GM12878 (cell line): ENCODE results near the gene NPB. TPM values are rescaled to one million over a fixed set of nuclear protein-coding genes. Genes with fewer than 3 reads are reported as not detected.
A peak's percentile ranks its signal among the peaks of the same experiment; 100 is the strongest.

ENCODE experiments used
- ATAC-seq: fragments of 200-7000 bp; cut with Tn5 transposase; 3 replicates; pipeline ENCODE4 v1.9.1; 2020; ENCODE audit warnings: mild to moderate bottlenecking, moderate library complexity
- BruUV-seq: library from RNA; stranded (reverse); fragments of 400-500 nt; replicated peaks from 2 replicates; lab custom pipeline; 2021; lab: Mats Ljungman, UMichigan
- CTCF ChIA-PET: fragments of 300-600 bp; sonication (Branson Sonifier 250); formaldehyde crosslinking; extraction: SDS; loops from one replicate; lab custom pipeline; 2021; ENCODE audit warnings: inconsistent platforms; lab: Yijun Ruan, JAX
- POLR2A ChIA-PET: fragments of 350-600 bp; formaldehyde crosslinking; extraction: SDS; loops from one replicate; lab custom pipeline; 2021; ENCODE audit warnings: inconsistent platforms; lab: Charles Lee
- RAD21 ChIA-PET: fragments of 300-600 bp; sonication (Branson Sonifier 250); formaldehyde crosslinking; loops from one replicate; lab custom pipeline; 2023; ENCODE audit warnings: antibody characterized with exemption; ENCODE audit not compliant: unreplicated experiment; lab: Charles Lee
- SMC1A ChIA-PET: fragments of 300-600 bp; sonication (Branson Sonifier 250); formaldehyde crosslinking; loops from one replicate; lab custom pipeline; 2023; ENCODE audit not compliant: unreplicated experiment, uncharacterized antibody; lab: Charles Lee
- DNase-seq: peaks from one replicate; pipeline ENCODE4 v3.0.0-alpha.2; 2011; ENCODE audit warnings: low read depth, low spot score
- FAIRE-seq: peaks from 3 replicates; lab custom pipeline; 2011; peaks lifted over from hg19 to GRCh38; lab: Jason Lieb, UNC
- H2AFZ ChIP-seq: 2 replicates; pipeline ENCODE4 v1.6.0; 2011; ENCODE audit warnings: low read depth, low read length, control low read depth; ENCODE audit not compliant: control insufficient read depth
- H3K27ac ChIP-seq: 2 replicates; pipeline ENCODE4 v1.5.1; 2011; ENCODE audit warnings: control low read depth; ENCODE audit not compliant: control insufficient read depth, insufficient read depth
- H3K27me3 ChIP-seq, 2 experiments: replicated peaks in 1 of 2; 2 replicates each; pipeline versions ENCODE4 v1.6.0 to v1.6.1; 2011; ENCODE audit warnings: low read length in 1 of 2; ENCODE audit not compliant: control insufficient read depth in 2 of 2, insufficient read depth in 2 of 2
- H3K36me3 ChIP-seq, 2 experiments: 2 replicates each; pipeline ENCODE4 v1.5.1; 2011; ENCODE audit warnings: low read length in 1 of 2; ENCODE audit not compliant: control insufficient read depth in 2 of 2, insufficient read depth in 2 of 2
- H3K4me1 ChIP-seq: 2 replicates; pipeline ENCODE4 v1.6.1; 2011; ENCODE audit warnings: mild to moderate bottlenecking, low read length, moderate library complexity, mixed read lengths; ENCODE audit not compliant: control insufficient read depth, insufficient read depth
- H3K4me2 ChIP-seq: 2 replicates; pipeline ENCODE4 v1.6.0; 2011; ENCODE audit warnings: control low read depth; ENCODE audit not compliant: control insufficient read depth, insufficient read depth
- H3K4me3 ChIP-seq: fragments of 200-600 bp; sonication (generic); 2 replicates; pipeline ENCODE4 v1.5.1; 2016
- H3K79me2 ChIP-seq: 2 replicates; pipeline ENCODE4 v1.6.0; 2011; ENCODE audit warnings: low read length; ENCODE audit not compliant: control insufficient read depth, insufficient read depth
- H3K9ac ChIP-seq: 2 replicates; pipeline ENCODE4 v1.8.0; 2011; ENCODE audit warnings: low read length, control low read depth, mixed read lengths; ENCODE audit not compliant: control insufficient read depth, insufficient read depth
- H3K9me3 ChIP-seq: replicated peaks from 3 replicates; pipeline ENCODE4 v1.5.1; 2011; ENCODE audit warnings: mild to moderate bottlenecking, low read length; ENCODE audit not compliant: control insufficient read depth, insufficient read depth
- H4K20me1 ChIP-seq: 2 replicates; pipeline ENCODE4 v1.6.0; 2011; ENCODE audit not compliant: control insufficient read depth, insufficient read depth
- BACH1 ChIP-seq: fragments of 450-650 bp; IDR thresholded peaks from 2 replicates; pipeline ENCODE4 v1.6.1; 2017; ENCODE audit warnings: mild to moderate bottlenecking, borderline replicate concordance
- BHLHE40 ChIP-seq, 2 experiments: fragments of 450-650 bp in 1 of 2; IDR thresholded peaks; 2 replicates each; pipeline ENCODE4 v1.6.1; 2011 to 2017; ENCODE audit warnings: low read depth in 2 of 2, borderline replicate concordance in 1 of 2, improper control_type of control experiment in 1 of 2, low read length in 1 of 2, mild to moderate bottlenecking in 1 of 2
- MLLT1 ChIP-seq: fragments of 450-650 bp; IDR thresholded peaks from 2 replicates; pipeline ENCODE4 v1.6.1; 2016; ENCODE audit warnings: mild to moderate bottlenecking
- MYB ChIP-seq: fragments of 150-350 bp; IDR thresholded peaks from 2 replicates; pipeline ENCODE4 v1.6.1; 2014; ENCODE audit warnings: mild to moderate bottlenecking, low read depth, low read length, borderline replicate concordance
- ZBTB4 ChIP-seq: fragments of 450-650 bp; formaldehyde crosslinking; IDR thresholded peaks from 2 replicates; pipeline ENCODE4 v1.4.0; 2022; ENCODE audit warnings: mild to moderate bottlenecking, moderate library complexity
- ZSCAN29 ChIP-seq: fragments of 450-650 bp; IDR thresholded peaks from 2 replicates; pipeline ENCODE4 v1.6.1; 2017; ENCODE audit warnings: mild to moderate bottlenecking, moderate library complexity
- WGBS: methylation state at CpG from one replicate; pipeline ENCODE4 v1.1.6; 2016; ENCODE audit warnings: low lambda C conversion rate; ENCODE audit not compliant: insufficient replicate concordance, insufficient coverage; ENCODE audit errors: missing lambda C conversion rate; 5-methylcytosine and 5-hydroxymethylcytosine counted together
- in situ Hi-C: fragments of 300-500 bp; cut with MboI; formaldehyde crosslinking; loops from 9 replicates; pipeline ENCODE4 v1.14.3; 2018; ENCODE audit warnings: mixed read lengths
- intact Hi-C: fragments of 100-400 bp; cut with micrococcal nuclease; formaldehyde crosslinking; loops from one replicate; pipeline ENCODE4 v1.14.2; 2022; ENCODE audit not compliant: unreplicated experiment
- polyA plus RNA-seq, 11 experiments: library from polyadenylated mRNA; depleted of rRNA in 4 of 11; unstranded in 6 of 11; stranded (reverse) in 5 of 11; fragments of >200 nt; fragmentation: Nextera tagmentation in 4 of 11; fragmentation: Illumina TruSeq in 1 of 11; extraction: Ambion mirVana in 4 of 11; extraction: Trizol in 1 of 11; gene quantifications; 1 replicate in 1 of 11; 2 replicates in 10 of 11; pipeline versions ENCODE4 v1.2.1 to v1.2.3, GENCODE V29; 2011 to 2016; ENCODE audit warnings: inconsistent platforms in 2 of 11, missing spikeins in 2 of 11, low read depth in 1 of 11
- total RNA-seq, 4 experiments: library from RNA; depleted of rRNA in 3 of 4; stranded (reverse); fragments of >200 nt in 3 of 4; fragmentation: Illumina TruSeq in 1 of 4; extraction: Trizol in 1 of 4; gene quantifications; 2 replicates each; pipeline versions ENCODE4 v1.2.1 to v1.2.3, GENCODE V29; 2013 to 2021

The NPB gene
- total and polyA plus RNA-seq, 10 of the 15 experiments (the other 5 are each of a cell fraction or from before 2014, with no cell fraction given), result 0.03 to 0.40 (median 0.15) TPM; not detected in 2

- TF ChIP-seq MLLT1 (no peak), ZBTB4 (CRISPR knock-in tag) (no peak), ZSCAN29 (no peak), BHLHE40 (IDR thresholded peaks at IDR 0.05; ENCODE audit: borderline replicate concordance in 1 of 2, low read depth in 2 of 2, low read length in 1 of 2) (no peak), BACH1 (no peak)
- TF ChIP-seq, all 136 proteins: peak for 0
These were observed 46.8 kb downstream of the NPB start (continued) for GRCh38 chr17:81948635-81949378.

GRCh38 chr17:81950501-81950900 is 48.5 kb downstream of the NPB start:
- SMC1A ChIA-PET, result no interaction called here
- FAIRE-seq (no peak), DNase-seq (no peak), ATAC-seq (no peak)
- Histone ChIP-seq H3K27ac (no peak overlapping the region), H3K4me2 (no peak overlapping the region), H2AFZ (no peak overlapping the region), H3K9ac (no peak overlapping the region), H3K79me2 (no peaks in the 10 kb centered on the region), H3K4me1 (no peaks in the 10 kb centered on the region), H3K9me3 (no peaks in the 10 kb centered on the region), H3K27me3 (no peaks in the 10 kb centered on the region), H4K20me1 (no peaks in the 10 kb centered on the region), H3K36me3 (no peaks in the 10 kb centered on the region), H3K4me3 (no peak overlapping the region)
- CTCF ChIA-PET, result interaction anchor here (0.8 kb wide), 1 partner anchor 9 kb away, joined by 3 read pairs; no protein-coding TSS in a partner anchor
- TF ChIP-seq BHLHE40 (IDR thresholded peaks at IDR 0.05; ENCODE audit: borderline replicate concordance in 1 of 2, low read depth in 2 of 2, low read length in 1 of 2) (peak in 1 of 2 experiments; percentile 51; a peak in 2 of 4 replicates), MYB (no peak)
- intact Hi-C loops (no loop called here), in situ Hi-C loops (no loop called here)
- WGBS, result 44% methylated on average over 15 of the region's 15 CpGs
- POLR2A ChIA-PET, result no interaction called here
- no TSS peak for BruUV-seq
- RAD21 ChIA-PET, result no interaction called here
